ENCODE results near the gene TSPAN9.

Gene TSPAN9

GRCh38 chr12:3230758-3231375 lies 153.7 kb downstream of the TSPAN9 start:
- TF ChIP-seq GATA3 (IDR thresholded peaks at IDR 0.05; ENCODE audit: low read depth, low read length): no peak
- TF ChIP-seq GATA2 (IDR thresholded peaks at IDR 0.05; ENCODE audit: low read depth, low read length): no peak

DNA sequence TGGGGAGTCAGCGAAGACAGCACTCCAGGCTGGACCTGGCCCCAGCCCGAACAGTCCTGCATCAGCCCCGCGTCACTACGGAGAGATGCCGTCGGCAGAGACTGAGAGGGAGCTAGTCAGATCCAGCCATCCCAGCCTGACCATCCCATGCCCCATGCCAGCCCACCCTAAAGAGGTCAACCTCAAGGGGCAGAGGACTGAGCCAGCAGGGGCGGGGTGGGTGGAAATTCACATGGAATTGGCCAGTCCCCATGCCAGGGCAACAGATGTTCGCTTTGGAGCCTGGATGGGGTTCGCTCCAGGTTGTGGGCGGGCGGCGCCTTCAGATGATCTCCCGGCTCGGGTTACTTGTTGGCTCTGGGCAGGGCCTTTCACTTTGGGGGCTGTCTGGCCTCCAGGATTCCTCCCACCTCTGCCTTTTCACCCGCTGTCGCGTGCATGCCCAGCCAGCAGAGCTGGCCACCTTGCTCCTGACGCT lies 154.3 kb downstream of the TSPAN9 start:
- TF ChIP-seq GATA3 (IDR thresholded peaks at IDR 0.05; ENCODE audit: low read depth, low read length): no peak
- TF ChIP-seq GATA2 (IDR thresholded peaks at IDR 0.05; ENCODE audit: low read depth, low read length): no peak

- no peak for TF ChIP-seq GATA3 (IDR thresholded peaks at IDR 0.05; ENCODE audit: low read depth, low read length)
- no peak for TF ChIP-seq GATA2 (IDR thresholded peaks at IDR 0.05; ENCODE audit: low read depth, low read length)
Observed at GRCh38 chr12:3233797-3234196, 156.6 kb downstream of the TSPAN9 start.

- TF ChIP-seq GATA2 (IDR thresholded peaks at IDR 0.05; ENCODE audit: low read depth, low read length) (no peak), GATA3 (IDR thresholded peaks at IDR 0.05; ENCODE audit: low read depth, low read length) (no peak)
Observed at GRCh38 chr12:3236345-3237187, 159.4 kb downstream of the TSPAN9 start.

DNA sequence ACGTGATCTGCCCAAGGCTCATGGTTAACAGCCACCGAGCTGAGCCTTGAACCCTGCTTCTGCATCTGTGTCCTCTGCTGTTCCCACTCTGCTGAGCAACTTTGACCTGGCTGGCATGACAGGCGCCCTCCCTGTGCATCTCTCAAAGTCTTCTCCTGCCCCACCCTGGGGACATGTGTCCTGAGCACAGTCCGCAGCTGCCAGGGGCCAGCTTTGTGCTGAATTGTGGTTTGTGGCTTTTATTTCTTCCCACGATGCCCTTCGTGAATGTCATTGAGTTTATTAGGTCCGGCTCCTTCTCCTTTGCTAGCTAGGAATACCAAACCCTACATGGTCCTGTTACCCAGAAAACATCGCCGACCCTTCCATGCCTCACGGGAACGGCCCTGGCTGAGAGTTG lies 161.0 kb downstream of the TSPAN9 start:
- TF ChIP-seq GATA2 (IDR thresholded peaks at IDR 0.05; ENCODE audit: low read depth, low read length): no peak
- TF ChIP-seq GATA3 (IDR thresholded peaks at IDR 0.05; ENCODE audit: low read depth, low read length): no peak

- TF ChIP-seq GATA2 (IDR thresholded peaks at IDR 0.05; ENCODE audit: low read depth, low read length) (no peak), GATA3 (IDR thresholded peaks at IDR 0.05; ENCODE audit: low read depth, low read length) (no peak)
Observed at GRCh38 chr12:3241621-3242020, 164.4 kb downstream of the TSPAN9 start.

DNA sequence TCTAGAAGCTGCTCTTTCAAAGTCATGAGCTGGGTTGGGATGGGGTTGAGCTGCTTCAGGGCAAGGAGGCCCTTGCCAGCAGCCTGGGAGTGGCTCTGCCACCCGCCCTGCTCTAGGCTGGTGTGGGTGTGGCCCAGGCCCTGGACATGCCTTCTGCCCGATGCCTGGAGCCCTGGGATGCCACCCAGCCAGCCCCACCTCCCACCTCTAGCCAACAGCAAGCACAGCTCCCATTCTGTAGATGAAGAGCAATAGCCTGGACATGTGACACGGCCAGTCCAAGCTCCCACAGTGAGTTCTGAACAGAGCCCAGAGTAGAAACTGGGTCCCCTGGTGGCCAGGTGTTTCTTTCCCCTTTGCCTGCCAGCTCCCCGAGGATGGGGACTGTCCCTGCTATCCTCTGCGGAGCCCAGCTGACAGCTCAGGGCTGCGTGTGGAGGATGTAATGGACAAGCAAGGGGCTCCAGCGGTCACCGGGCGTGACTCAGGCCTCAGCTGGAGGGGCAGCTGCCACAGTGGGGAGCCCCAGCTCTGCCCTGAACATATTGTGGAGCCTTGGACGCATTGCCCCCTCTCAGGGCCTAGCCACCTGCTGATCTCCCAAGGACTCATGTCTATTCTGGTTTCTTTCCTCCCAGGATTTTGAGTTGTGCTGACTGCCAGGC lies 165.2 kb downstream of the TSPAN9 start:
- TF ChIP-seq GATA2 (IDR thresholded peaks at IDR 0.05; ENCODE audit: low read depth, low read length) (no peak), GATA3 (IDR thresholded peaks at IDR 0.05; ENCODE audit: low read depth, low read length) (no peak)

DNA sequence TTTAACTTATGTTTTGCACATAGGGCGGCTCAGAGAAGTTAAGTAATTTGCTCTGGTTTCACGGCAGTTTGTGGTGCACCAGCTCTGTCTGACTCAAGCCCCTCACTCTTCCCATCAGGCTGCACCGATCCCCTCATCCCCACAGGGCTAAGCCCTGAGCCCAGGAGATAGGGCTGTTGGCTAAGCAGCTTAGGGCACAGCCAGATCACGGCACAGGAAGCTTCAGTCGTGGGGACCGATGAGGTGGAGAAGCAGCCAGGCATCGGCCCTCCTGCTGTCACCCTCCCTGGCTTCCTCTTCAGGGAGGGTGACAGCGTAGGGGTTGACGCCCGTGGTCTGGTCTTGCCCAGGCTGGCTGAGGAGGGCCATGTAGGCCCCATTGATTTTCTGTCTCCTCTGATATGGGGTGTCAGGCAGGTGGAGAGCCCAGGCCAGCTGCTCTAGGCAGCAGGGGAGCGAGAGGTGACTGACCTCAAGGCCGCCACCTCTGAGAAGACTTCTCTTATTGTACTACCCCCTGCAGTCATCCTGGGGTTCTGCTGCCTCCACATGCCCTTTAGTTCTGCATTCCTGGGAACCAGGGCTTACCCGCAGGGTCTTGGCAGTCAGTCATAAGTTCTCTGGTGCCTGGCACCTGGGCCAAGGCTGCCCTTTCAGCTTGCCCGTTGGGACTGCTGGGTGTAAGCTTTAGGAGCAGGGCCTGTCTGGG lies 166.4 kb downstream of the TSPAN9 start:
- TF ChIP-seq GATA2 (IDR thresholded peaks at IDR 0.05; ENCODE audit: low read depth, low read length) (no peak), GATA3 (IDR thresholded peaks at IDR 0.05; ENCODE audit: low read depth, low read length) (no peak)

- TF ChIP-seq GATA2 (IDR thresholded peaks at IDR 0.05; ENCODE audit: low read depth, low read length) (no peak), GATA3 (IDR thresholded peaks at IDR 0.05; ENCODE audit: low read depth, low read length) (no peak)
Observed at GRCh38 chr12:3244219-3244750, 167.1 kb downstream of the TSPAN9 start.

DNA sequence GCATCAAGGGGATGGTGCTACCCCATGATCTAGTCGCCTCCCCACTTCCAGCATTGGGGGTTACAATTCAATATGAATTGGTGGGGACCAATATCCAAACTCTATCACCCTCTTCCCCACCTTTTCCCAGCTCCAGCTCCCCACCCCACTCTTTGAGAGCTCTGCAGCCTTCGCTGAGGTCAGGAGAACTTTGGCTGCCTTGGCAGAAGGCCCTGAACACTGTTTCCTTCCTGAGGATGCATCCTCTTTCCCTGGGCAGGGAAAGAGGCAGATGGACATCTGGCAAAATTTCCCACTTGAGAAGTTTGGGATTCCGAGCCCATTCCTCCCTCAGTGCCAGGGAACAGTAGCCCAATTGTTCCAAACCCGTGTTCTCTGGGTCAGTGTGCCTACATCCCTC lies 169.1 kb downstream of the TSPAN9 start:
- TF ChIP-seq GATA3 (IDR thresholded peaks at IDR 0.05; ENCODE audit: low read depth, low read length) (no peak), GATA2 (IDR thresholded peaks at IDR 0.05; ENCODE audit: low read depth, low read length) (no peak)

- no peak for TF ChIP-seq GATA3 (IDR thresholded peaks at IDR 0.05; ENCODE audit: low read depth, low read length)
- TF ChIP-seq GATA2 (IDR thresholded peaks at IDR 0.05; ENCODE audit: low read depth, low read length): no peak
Observed at GRCh38 chr12:3247077-3247476, 169.9 kb downstream of the TSPAN9 start.

- TF ChIP-seq GATA3 (IDR thresholded peaks at IDR 0.05; ENCODE audit: low read depth, low read length) (no peak), GATA2 (IDR thresholded peaks at IDR 0.05; ENCODE audit: low read depth, low read length) (no peak)
Observed at GRCh38 chr12:3247629-3248161, 170.5 kb downstream of the TSPAN9 start.

DNA sequence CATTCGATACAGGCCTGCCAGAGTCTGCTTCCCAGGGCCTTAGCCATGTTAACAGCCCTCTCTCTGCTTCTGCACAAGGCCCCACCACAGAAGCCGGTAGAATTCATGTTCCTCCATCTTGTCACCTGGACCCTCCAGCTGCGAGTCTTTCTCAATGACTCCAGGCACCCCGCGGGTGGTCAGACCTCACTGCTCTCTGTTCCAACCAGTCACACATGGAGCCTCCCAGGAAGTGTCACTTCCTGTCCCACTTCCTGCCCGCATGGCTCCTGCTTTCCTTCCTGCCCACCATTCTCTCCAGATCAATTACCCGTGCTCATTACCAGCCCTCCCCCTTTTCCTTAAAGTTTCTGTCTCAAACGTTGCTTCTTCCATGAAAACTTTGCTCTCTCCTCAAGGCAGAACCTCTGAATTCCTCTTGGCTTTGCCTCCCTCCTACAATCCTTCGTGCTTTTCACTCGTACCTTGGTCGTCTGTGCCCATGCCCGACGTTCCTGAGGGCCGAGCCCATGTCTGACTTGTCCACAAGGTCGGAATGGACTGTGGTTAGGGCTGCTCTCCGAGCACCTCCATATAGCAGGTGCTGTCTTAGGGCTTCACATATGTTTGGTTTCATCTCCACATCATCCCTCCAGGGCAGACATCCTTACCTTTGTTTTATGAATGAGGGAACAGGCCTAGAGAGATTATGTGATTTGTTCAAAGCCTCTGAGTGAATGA lies 172.1 kb downstream of the TSPAN9 start:
- TF ChIP-seq GATA3 (IDR thresholded peaks at IDR 0.05; ENCODE audit: low read depth, low read length) (no peak), GATA2 (IDR thresholded peaks at IDR 0.05; ENCODE audit: low read depth, low read length) (no peak)

All from SH-SY5Y (cell line).